GM18498 (cell line): ENCODE results near the gene RUSF1.

Experiments
- ATAC-seq: cut with Tn5 transposase; IDR thresholded peaks from one replicate; pipeline ENCODE4 v1.9.1; 2021; ENCODE audit warnings: mild to moderate bottlenecking, moderate library complexity; ENCODE audit not compliant: unreplicated experiment

RUSF1 gene

GRCh38 chr16:31471875-31472708 lies 36.1 kb downstream of the RUSF1 start, which contains the start of gene TGFB1I1:
TSS of gene TGFB1I1 (plus strand) at chr16:31472152. CDS start at chr16:31472189, 37 bp downstream.
- ATAC-seq, result no peak

GRCh38 chr16:31471241-31471874 lies 36.8 kb downstream of the RUSF1 start:
- no peak for ATAC-seq

- no peak for ATAC-seq
Observed at GRCh38 chr16:31470615-31471014, 37.6 kb downstream of the RUSF1 start.

GRCh38 chr16:31467858-31468257 lies 40.3 kb downstream of the RUSF1 start:
- no peak for ATAC-seq

- no peak for ATAC-seq
Observed at GRCh38 chr16:31467151-31467773, 40.9 kb downstream of the RUSF1 start.

- no peak for ATAC-seq
Observed at GRCh38 chr16:31466381-31466841, 41.8 kb downstream of the RUSF1 start.

GRCh38 chr16:31465788-31466370 lies 42.3 kb downstream of the RUSF1 start:
- no peak for ATAC-seq

GRCh38 chr16:31464781-31465260 lies 43.4 kb downstream of the RUSF1 start:
- no peak for ATAC-seq

GRCh38 chr16:31464348-31464769 lies 43.8 kb downstream of the RUSF1 start:
- no peak for ATAC-seq

- no peak for ATAC-seq
Observed at GRCh38 chr16:31461921-31462804, 46.0 kb downstream of the RUSF1 start.

GRCh38 chr16:31461201-31461920 lies 46.8 kb downstream of the RUSF1 start:
- no peak for ATAC-seq

GRCh38 chr16:31460582-31461002 lies 47.6 kb downstream of the RUSF1 start:
- ATAC-seq, result no peak

- ATAC-seq, result peak; percentile 76
Observed at GRCh38 chr16:31459687-31460581, 48.3 kb downstream of the RUSF1 start.

GRCh38 chr16:31458844-31459686 lies 49.1 kb downstream of the RUSF1 start, which contains the start of gene ARMC5:
TSS of gene ARMC5 (plus strand) at chr16:31459501. CDS start at chr16:31459525, 24 bp downstream.
- peak; percentile 75 for ATAC-seq

GRCh38 chr16:31458073-31458843 lies 49.9 kb downstream of the RUSF1 start:
- ATAC-seq, result peak; percentile 9

- ATAC-seq, result no peak
Observed at GRCh38 chr16:31456988-31457360, 51.2 kb downstream of the RUSF1 start.
